ENCODE data around the gene LCN1. TPM values are rescaled to one million over a fixed set of nuclear protein-coding genes. Genes with fewer than 3 reads are reported as not detected.

LCN1 gene
- total RNA-seq (2012; rRNA removed): not detected in 2 replicates
- not detected in 2 replicates for polyA plus RNA-seq (2012; rRNA removed)
- not detected in 2 replicates for polyA plus RNA-seq (2012; cell fraction: cytosol; rRNA removed)
- polyA plus RNA-seq (2012; cell fraction: nucleus; rRNA removed; ENCODE audit: low replicate concordance): not detected in 2 replicates
- not detected for Bru-seq, nascent RNA
- BruChase-seq, experiment 1, labeled RNA remaining after a 6-hour chase: not detected
- BruChase-seq, experiment 2, labeled RNA remaining after a 2-hour chase: not detected
- long read RNA-seq: 0 reads

- Histone ChIP-seq H3K36me3 (ENCODE audit: control insufficient read depth, insufficient read depth, low read length) (no peaks in the 10 kb centered on the region), H2AK5ac (ENCODE audit: low read depth, low read length) (no peak within 1 kb of the TSS), H3K27ac (ENCODE audit: insufficient read depth, low read length) (no peak within 1 kb of the TSS), H3K18ac (ENCODE audit: low read depth, low read length) (no peak within 1 kb of the TSS), H2AFZ (replicated peaks; ENCODE audit: low read length, poor library complexity) (no peak within 1 kb of the TSS), H4K20me1 (ENCODE audit: insufficient read depth, low read length) (no peaks in the 10 kb centered on the region), H4K91ac (ENCODE audit: insufficient read depth, low read depth, low read length) (no peak within 1 kb of the TSS), H3K9me3 (ENCODE audit: control insufficient read depth, insufficient read depth, low read length) (no peaks in the 10 kb centered on the region), H4K8ac (ENCODE audit: low read depth in 2 of 2, low read length in 2 of 2) (no peak within 1 kb of the TSS), H3K14ac (replicated peaks; ENCODE audit: low read depth, low read length) (no peak within 1 kb of the TSS), H2BK20ac (ENCODE audit: low read depth, low read length) (no peak within 1 kb of the TSS), H3K4ac (ENCODE audit: low read depth, low read length) (no peak within 1 kb of the TSS), H3K9me1 (ENCODE audit: insufficient read depth, low read length) (no peaks in the 10 kb centered on the region), H2AK9ac (replicated peaks; ENCODE audit: low read depth, low read length, poor library complexity) (no peak within 1 kb of the TSS), H3K23ac (ENCODE audit: low read depth, low read length) (no peak within 1 kb of the TSS), H3K56ac (ENCODE audit: extremely low read depth, insufficient read depth, low read length) (no peak within 1 kb of the TSS), H2BK5ac (ENCODE audit: low read depth, low read length, poor library complexity, severe bottlenecking) (no peak within 1 kb of the TSS), H3K4me2 (ENCODE audit: low read depth, low read length) (no peak within 1 kb of the TSS), H3K4me1 (ENCODE audit: control insufficient read depth, insufficient read depth, low read length) (no peaks in the 10 kb centered on the region), H4K5ac (ENCODE audit: low read depth, low read length) (no peak within 1 kb of the TSS), H3K79me1 (ENCODE audit: low read depth in 1 of 2, low read length in 2 of 2) (no peaks in the 10 kb centered on the region), H2BK15ac (ENCODE audit: low read depth, low read length) (no peak within 1 kb of the TSS), H3K9ac (ENCODE audit: low read depth, low read length) (no peak within 1 kb of the TSS), H2BK120ac (ENCODE audit: low read depth, low read length) (no peak within 1 kb of the TSS), H3K4me3 (ENCODE audit: insufficient read depth, low read depth, low read length) (no peak within 1 kb of the TSS), H3K27me3 (ENCODE audit: control insufficient read depth, insufficient read depth, low read length) (peaks cover 3% of the 10 kb centered on the region; the same call in 1 of the 2 replicates)
- in situ Hi-C loops (cut with MboI; ENCODE audit: low sequenced_read_pairs) (no loop called here), intact Hi-C loops (cut with micrococcal nuclease) (no loop called here), dilution Hi-C loops (cut with HindIII; ENCODE audit: low sequenced_read_pairs, unreplicated experiment) (no loop called here)
- ChIA-PET CTCF (no interaction called here), POLR2A (ENCODE audit: unreplicated experiment) (no interaction called here)
- no TSS peak for BruUV-seq (replicated peaks)
- 85% methylated on average over 4 of the region's 18 CpGs; no CpG with 5 or more reads in 1 of the 2 experiments for WGBS, 2 experiments (ENCODE audit: extremely low coverage in 2 of 2, insufficient read length in 1 of 2)
- no peak for DNase-seq
- no peak for TF ChIP-seq POLR2A (IDR thresholded peaks at IDR 0.05; ENCODE audit: low read depth, low read length)
- TF ChIP-seq CHD1 (IDR thresholded peaks at IDR 0.05; ENCODE audit: low read depth, low read length): no peak
- no peak for TF ChIP-seq RAD21 (IDR thresholded peaks at IDR 0.05; ENCODE audit: low read length)
- no peak for TF ChIP-seq CTCF (conservative IDR thresholded peaks at IDR 0.05; ENCODE audit: low read depth, low read length)
- no peak for TF ChIP-seq MAFK (IDR thresholded peaks at IDR 0.05; ENCODE audit: low read depth, low read length)
- TF ChIP-seq FOS (IDR thresholded peaks at IDR 0.05; ENCODE audit: low read depth, low read length): no peak
- no peak for TF ChIP-seq NFE2L2 (IDR thresholded peaks at IDR 0.05; ENCODE audit: low read depth, low read length)
- TF ChIP-seq CEBPB (IDR thresholded peaks at IDR 0.05; ENCODE audit: low read depth, low read length): no peak
- TF ChIP-seq USF2 (IDR thresholded peaks at IDR 0.05; ENCODE audit: low read depth, low read length): no peak
- TF ChIP-seq MXI1 (IDR thresholded peaks at IDR 0.05; ENCODE audit: borderline replicate concordance, low read depth, low read length): no peak
- no peak for TF ChIP-seq BHLHE40 (IDR thresholded peaks at IDR 0.05; ENCODE audit: low read depth, low read length)
- no peak for TF ChIP-seq MAZ (IDR thresholded peaks at IDR 0.05; ENCODE audit: borderline replicate concordance, low read depth, low read length)
- no peak for TF ChIP-seq RCOR1 (IDR thresholded peaks at IDR 0.05; ENCODE audit: insufficient replicate concordance, low read length)
- TF ChIP-seq SMC3 (IDR thresholded peaks at IDR 0.05; ENCODE audit: low read depth, low read length): no peak
- no peak for ATAC-seq (ENCODE audit: low read depth)
These were observed at the start of gene LCN1 for GRCh38 chr9:135520916-135521607. Gene LCN1 (plus strand): TSS chr9:135521440. CDS start chr9:135521498, 58 bp downstream.

All from IMR-90 (cell line).